SK-N-SH (cell line): ENCODE results near the gene LRRC58. TPM values are rescaled to one million over a fixed set of nuclear protein-coding genes. Genes with fewer than 3 reads are reported as not detected.
"Not testable (repeated sequence)": the region's sequence is repeated elsewhere in the genome, so short reads cannot be mapped to it uniquely, and the experiment has no call there.

ENCODE experiments used
- CTCF ChIA-PET: fragments of 300-600, 350-600 bp; formaldehyde crosslinking; extraction: SDS; loops from one replicate; lab custom pipeline; 2021; lab: Yijun Ruan, JAX
- POLR2A ChIA-PET: fragments of 350-600 bp; sonication (Branson Sonifier 250); formaldehyde crosslinking; extraction: SDS; loops from one replicate; lab custom pipeline; 2020; ENCODE audit warnings: antibody characterized with exemption, inconsistent platforms; lab: Yijun Ruan, JAX
- DNase-seq: peaks from one replicate; pipeline ENCODE4 v3.0.0; 2012
- H2AFZ ChIP-seq: fragments of 200-600 bp; sonication (generic); 2 replicates; pipeline ENCODE4 v1.8.1; 2016; ENCODE audit warnings: antibody characterized with exemption, mild to moderate bottlenecking, low read depth
- H3F3A ChIP-seq: fragments of 200-600 bp; sonication (generic); replicated peaks from 2 replicates; pipeline ENCODE3; 2016; ENCODE audit warnings: antibody characterized with exemption, mild to moderate bottlenecking; ENCODE audit not compliant: insufficient read depth
- H3K27ac ChIP-seq, 2 experiments: fragments of 200-500 bp in 1 of 2; fragments of 200-600 bp in 1 of 2; sonication (Bioruptor generic) in 1 of 2; sonication (generic), shearing (Covaris generic) in 1 of 2; 2 replicates each; pipeline versions ENCODE4 v1.5.1 to v1.6.1; 2014 to 2016; ENCODE audit warnings: low read depth in 2 of 2, inconsistent platforms in 1 of 2, low read length in 1 of 2, mild to moderate bottlenecking in 1 of 2, mixed read lengths in 1 of 2
- H3K27me3 ChIP-seq: fragments of 200-600 bp; sonication (generic), shearing (Covaris generic); 2 replicates; pipeline ENCODE4 v1.6.1; 2016; ENCODE audit warnings: mixed run types; ENCODE audit not compliant: insufficient read depth
- H3K36me3 ChIP-seq, 2 experiments: fragments of 200-500 bp in 1 of 2; fragments of 200-600 bp in 1 of 2; sonication (Bioruptor generic) in 1 of 2; sonication (generic) in 1 of 2; replicated peaks in 1 of 2; 2 replicates each; pipeline versions ENCODE3 to v1.5.1; 2014 to 2016; ENCODE audit warnings: low read length in 1 of 2, mild to moderate bottlenecking in 1 of 2; ENCODE audit not compliant: insufficient read depth in 2 of 2, control insufficient read depth in 1 of 2
- H3K4me1 ChIP-seq, 2 experiments: fragments of 200-500 bp in 1 of 2; fragments of 200-600 bp in 1 of 2; sonication (Bioruptor generic) in 1 of 2; sonication (generic), shearing (Covaris generic) in 1 of 2; 2 replicates each; pipeline versions ENCODE4 v1.5.1 to v1.6.1; 2014 to 2016; ENCODE audit warnings: low read depth in 1 of 2, low read length in 1 of 2, mixed run types in 1 of 2; ENCODE audit not compliant: insufficient read depth in 2 of 2, control insufficient read depth in 1 of 2
- H3K4me2 ChIP-seq: fragments of 200-600 bp; sonication (generic), shearing (Covaris generic); 2 replicates; pipeline ENCODE4 v1.6.1; 2017; ENCODE audit warnings: mixed run types
- H3K4me3 ChIP-seq, 2 experiments: fragments of 200-500 bp in 1 of 2; fragments of 200-600 bp in 1 of 2; sonication (Bioruptor generic) in 1 of 2; sonication (generic), shearing (Covaris generic) in 1 of 2; 2 replicates each; pipeline versions ENCODE4 v1.5.1 to v1.8.1; 2014 to 2016; ENCODE audit warnings: low read depth in 2 of 2, inconsistent platforms in 1 of 2, low read length in 1 of 2, mild to moderate bottlenecking in 1 of 2, mixed read lengths in 1 of 2, moderate library complexity in 1 of 2
- H3K79me2 ChIP-seq: fragments of 200-600 bp; sonication (generic); 2 replicates; pipeline ENCODE4 v1.8.1; 2017; ENCODE audit warnings: mild to moderate bottlenecking; ENCODE audit not compliant: insufficient read depth
- H3K9ac ChIP-seq: fragments of 200-600 bp; sonication (generic); 2 replicates; pipeline ENCODE4 v1.6.1; 2017; ENCODE audit warnings: mixed run types
- H3K9me2 ChIP-seq: fragments of 200-600 bp; sonication (generic); 2 replicates; pipeline ENCODE4 v1.6.1; 2017; ENCODE audit warnings: mixed run types
- H3K9me3 ChIP-seq: fragments of 200-600 bp; sonication (generic); 2 replicates; pipeline ENCODE4 v1.6.1; 2017; ENCODE audit warnings: mixed run types, mild to moderate bottlenecking, moderate library complexity
- H4K20me1 ChIP-seq: fragments of 200-600 bp; sonication (generic); 2 replicates; pipeline ENCODE4 v1.6.1; 2017; ENCODE audit warnings: mild to moderate bottlenecking, mixed run types; ENCODE audit not compliant: insufficient read depth
- GABPA ChIP-seq: IDR thresholded peaks from 2 replicates; pipeline ENCODE4 v1.4.0; 2012; ENCODE audit warnings: low read depth, mild to moderate bottlenecking
- MAX ChIP-seq: IDR thresholded peaks from 2 replicates; pipeline ENCODE4 v1.4.0; 2012; ENCODE audit warnings: low read depth
- MXI1 ChIP-seq: IDR thresholded peaks from 2 replicates; pipeline ENCODE4 v1.6.1; 2012; ENCODE audit warnings: mild to moderate bottlenecking, low read depth, low read length, improper control_type of control experiment
- RCOR1 ChIP-seq: fragments of 150-350 bp; IDR thresholded peaks from 2 replicates; pipeline ENCODE4 v1.6.1; 2017; ENCODE audit warnings: antibody characterized with exemption, low read length
- WGBS: methylation state at CpG from one replicate; pipeline ENCODE4 v1.1.6; 2017; ENCODE audit warnings: low lambda C conversion rate; 5-methylcytosine and 5-hydroxymethylcytosine counted together
- polyA plus RNA-seq, 3 experiments: library from polyadenylated mRNA; depleted of rRNA; stranded (reverse); fragments of >200 nt; gene quantifications; 2 replicates each; pipeline ENCODE4 v1.2.3, GENCODE V29; 2012
- TF ChIP-seq, protein P1 (sequence below): fragments of 150-350 bp; IDR thresholded peaks from 2 replicates; pipeline ENCODE4 v1.6.1; 2016; ENCODE audit warnings: mild to moderate bottlenecking, low read depth, low read length
- TF ChIP-seq, protein P2 (sequence below): IDR thresholded peaks from 2 replicates; pipeline ENCODE4 v1.4.0; 2012; ENCODE audit warnings: low read depth, borderline replicate concordance

Gene LRRC58
- polyA plus RNA-seq, 1 of the 3 experiments (the other 2 are of a cell fraction), result 5.8 TPM

GRCh38 chr3:120298996-120299395 is 50.2 kb downstream of the LRRC58 start (continued):
- TF ChIP-seq GABPA (no peak), MXI1 (no peak)
- TF ChIP-seq, all 33 proteins: peak for 0

GRCh38 chr3:120291552-120291951 is 57.6 kb downstream of the LRRC58 start:
- H3K27ac ChIP-seq, H3K9me3 ChIP-seq, CTCF ChIA-PET, POLR2A ChIA-PET, H3K9me2 ChIP-seq, H3K9ac ChIP-seq, H3F3A ChIP-seq, H3K27me3 ChIP-seq, H3K36me3 ChIP-seq, H3K4me2 ChIP-seq, H4K20me1 ChIP-seq, H3K4me3 ChIP-seq, H2AFZ ChIP-seq, H3K79me2 ChIP-seq, H3K4me1 ChIP-seq, DNase-seq: not testable (repeated sequence)
- 31% methylated on average over 2 of the region's 2 CpGs for WGBS

DNA sequence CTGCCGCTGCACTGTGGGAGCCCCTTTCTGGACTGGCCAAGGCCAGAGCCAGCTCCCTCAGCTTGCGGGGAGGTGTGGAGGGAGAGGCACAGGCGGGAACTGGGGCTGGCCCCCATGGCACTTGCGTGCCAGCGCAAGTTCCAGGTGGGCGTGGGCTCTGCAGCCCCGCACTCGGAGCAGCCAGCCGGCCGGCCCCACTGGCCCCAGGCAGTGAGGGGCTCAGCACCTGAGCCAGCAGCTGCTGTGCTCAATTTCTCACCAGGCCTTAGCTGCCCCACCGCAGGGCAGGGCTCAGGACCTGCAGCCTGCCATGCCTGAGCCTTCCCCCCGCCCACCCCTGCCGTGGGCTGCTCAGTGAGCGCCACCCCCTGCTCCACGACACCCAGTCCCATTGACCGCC is 59.5 kb downstream of the LRRC58 start:
- Histone ChIP-seq H3K4me2 (no peak overlapping the region), H3K9ac (no peak overlapping the region), H3K27me3 (no peaks in the 10 kb centered on the region), H3K79me2 (no peaks in the 10 kb centered on the region), H4K20me1 (no peaks in the 10 kb centered on the region), H3F3A (no peaks in the 10 kb centered on the region), H3K9me2 (no peaks in the 10 kb centered on the region), H3K36me3 (no peaks in the 10 kb centered on the region), H3K4me1 (peaks cover 0 to 5% of the 10 kb centered on the region in 2 experiments; a peak in 1 of 4 replicates), H2AFZ (no peak overlapping the region), H3K27ac (no peak overlapping the region), H3K4me3 (no peak overlapping the region), H3K9me3 (no peaks in the 10 kb centered on the region)
- DNase-seq, result no peak
- TF ChIP-seq, protein P1, sequence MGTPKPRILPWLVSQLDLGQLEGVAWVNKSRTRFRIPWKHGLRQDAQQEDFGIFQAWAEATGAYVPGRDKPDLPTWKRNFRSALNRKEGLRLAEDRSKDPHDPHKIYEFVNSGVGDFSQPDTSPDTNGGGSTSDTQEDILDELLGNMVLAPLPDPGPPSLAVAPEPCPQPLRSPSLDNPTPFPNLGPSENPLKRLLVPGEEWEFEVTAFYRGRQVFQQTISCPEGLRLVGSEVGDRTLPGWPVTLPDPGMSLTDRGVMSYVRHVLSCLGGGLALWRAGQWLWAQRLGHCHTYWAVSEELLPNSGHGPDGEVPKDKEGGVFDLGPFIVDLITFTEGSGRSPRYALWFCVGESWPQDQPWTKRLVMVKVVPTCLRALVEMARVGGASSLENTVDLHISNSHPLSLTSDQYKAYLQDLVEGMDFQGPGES, result no peak
- TF ChIP-seq RCOR1, result no peak
- TF ChIP-seq, protein P2, sequence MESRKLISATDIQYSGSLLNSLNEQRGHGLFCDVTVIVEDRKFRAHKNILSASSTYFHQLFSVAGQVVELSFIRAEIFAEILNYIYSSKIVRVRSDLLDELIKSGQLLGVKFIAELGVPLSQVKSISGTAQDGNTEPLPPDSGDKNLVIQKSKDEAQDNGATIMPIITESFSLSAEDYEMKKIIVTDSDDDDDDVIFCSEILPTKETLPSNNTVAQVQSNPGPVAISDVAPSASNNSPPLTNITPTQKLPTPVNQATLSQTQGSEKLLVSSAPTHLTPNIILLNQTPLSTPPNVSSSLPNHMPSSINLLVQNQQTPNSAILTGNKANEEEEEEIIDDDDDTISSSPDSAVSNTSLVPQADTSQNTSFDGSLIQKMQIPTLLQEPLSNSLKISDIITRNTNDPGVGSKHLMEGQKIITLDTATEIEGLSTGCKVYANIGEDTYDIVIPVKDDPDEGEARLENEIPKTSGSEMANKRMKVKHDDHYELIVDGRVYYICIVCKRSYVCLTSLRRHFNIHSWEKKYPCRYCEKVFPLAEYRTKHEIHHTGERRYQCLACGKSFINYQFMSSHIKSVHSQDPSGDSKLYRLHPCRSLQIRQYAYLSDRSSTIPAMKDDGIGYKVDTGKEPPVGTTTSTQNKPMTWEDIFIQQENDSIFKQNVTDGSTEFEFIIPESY, result no peak
- no peak for TF ChIP-seq MAX
- CTCF ChIA-PET, result interaction anchor here (1.2 kb wide), 1 partner anchor 12 kb away, joined by 3 read pairs; no protein-coding TSS in a partner anchor
- WGBS, result 89% methylated on average over 8 of the region's 16 CpGs
- POLR2A ChIA-PET, result no interaction called here
